GM19397 (cell line): ENCODE data around the gene SART3.
"Not testable (repeated sequence)": the region's sequence is repeated elsewhere in the genome, so short reads cannot be mapped to it uniquely, and the experiment has no call there.

ENCODE experiments used
- ATAC-seq: cut with Tn5 transposase; IDR thresholded peaks from one replicate; pipeline ENCODE4 v1.9.1; 2021; ENCODE audit warnings: mild to moderate bottlenecking, moderate library complexity; ENCODE audit not compliant: unreplicated experiment

Gene SART3

GRCh38 chr12:108495823-108496579 is 65.0 kb downstream of the SART3 start:
- ATAC-seq = no peak

DNA sequence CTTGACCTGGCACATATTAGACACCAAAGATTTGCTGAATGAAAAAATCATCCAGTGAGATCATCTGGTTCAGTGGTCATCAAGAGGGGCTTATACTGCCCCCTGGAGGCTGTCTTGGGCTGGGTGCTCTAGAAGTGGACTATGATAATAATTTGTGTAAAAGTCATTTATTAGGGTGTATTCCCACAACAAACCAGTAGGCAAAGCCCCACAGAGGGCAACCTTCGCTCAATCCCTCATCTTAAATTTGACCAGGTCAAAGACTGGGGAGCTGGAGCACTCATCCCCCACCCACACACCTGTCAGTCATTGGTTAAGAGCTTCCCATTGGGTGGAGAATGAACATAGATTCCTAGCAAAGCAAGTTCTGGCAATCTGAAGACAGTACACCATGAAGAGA is 65.9 kb downstream of the SART3 start:
- no peak for ATAC-seq

DNA sequence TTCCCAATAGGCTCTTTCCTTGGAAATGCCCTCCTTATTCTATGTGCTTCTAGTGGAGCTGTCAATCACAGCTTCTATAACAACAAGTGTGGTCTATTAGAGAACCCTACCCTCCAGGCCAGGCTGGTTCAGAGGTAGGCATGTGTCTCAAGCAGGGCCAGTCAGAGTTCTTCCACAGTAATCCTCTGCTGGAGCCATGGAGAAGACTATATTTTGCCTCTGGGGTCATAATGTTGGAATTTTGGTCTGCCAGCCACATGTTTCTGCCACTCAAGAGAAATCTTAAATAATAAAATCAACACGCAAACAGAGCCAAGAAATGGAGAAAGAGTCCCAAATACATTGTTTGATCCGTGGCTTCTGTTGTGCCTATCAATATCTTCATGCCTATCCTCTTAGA is 69.7 kb downstream of the SART3 start:
- ATAC-seq = no peak

GRCh38 chr12:108487029-108487428 is 73.9 kb downstream of the SART3 start:
- ATAC-seq = not testable (repeated sequence)

DNA sequence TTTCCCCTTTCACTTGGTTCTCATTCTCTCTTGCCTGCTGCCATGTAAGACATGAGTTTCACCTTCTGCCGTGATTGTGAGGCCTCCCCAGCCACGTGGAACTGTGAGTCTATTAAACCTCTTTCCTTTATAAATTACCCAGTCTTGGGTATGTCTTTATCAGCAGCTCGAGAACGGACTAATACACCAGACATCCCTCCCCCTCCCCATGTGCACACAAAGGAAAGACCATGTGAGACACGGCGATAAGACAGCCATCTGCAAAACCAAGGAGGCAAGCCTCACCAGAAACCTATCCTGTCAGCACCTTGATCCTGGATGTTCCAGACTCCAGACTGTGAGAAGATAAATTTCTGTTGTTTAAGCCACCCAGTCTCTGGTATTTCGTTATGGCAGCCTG is 75.6 kb downstream of the SART3 start:
- ATAC-seq = not testable (repeated sequence)

GRCh38 chr12:108484845-108485244 is 76.1 kb downstream of the SART3 start:
- no peak for ATAC-seq

DNA sequence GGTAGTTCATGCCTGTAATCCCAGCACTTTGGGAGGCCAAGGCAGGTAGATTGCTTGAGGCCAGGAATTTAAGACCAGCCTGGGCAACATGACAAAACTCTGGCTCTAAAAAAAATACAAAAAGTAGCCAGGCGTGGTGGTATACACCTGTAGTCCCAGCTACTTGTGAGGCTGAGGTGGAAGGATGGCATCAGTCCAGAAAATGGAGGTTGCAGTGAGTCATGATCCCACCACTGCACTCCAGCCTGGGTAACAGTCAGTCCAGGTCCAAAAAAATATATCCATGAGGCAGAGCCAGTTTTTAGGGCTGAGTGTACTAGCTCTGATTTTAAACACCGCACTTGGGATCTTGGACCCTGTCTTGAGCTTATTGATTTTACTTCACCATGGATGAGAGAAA is 76.5 kb downstream of the SART3 start:
- ATAC-seq = no peak

DNA sequence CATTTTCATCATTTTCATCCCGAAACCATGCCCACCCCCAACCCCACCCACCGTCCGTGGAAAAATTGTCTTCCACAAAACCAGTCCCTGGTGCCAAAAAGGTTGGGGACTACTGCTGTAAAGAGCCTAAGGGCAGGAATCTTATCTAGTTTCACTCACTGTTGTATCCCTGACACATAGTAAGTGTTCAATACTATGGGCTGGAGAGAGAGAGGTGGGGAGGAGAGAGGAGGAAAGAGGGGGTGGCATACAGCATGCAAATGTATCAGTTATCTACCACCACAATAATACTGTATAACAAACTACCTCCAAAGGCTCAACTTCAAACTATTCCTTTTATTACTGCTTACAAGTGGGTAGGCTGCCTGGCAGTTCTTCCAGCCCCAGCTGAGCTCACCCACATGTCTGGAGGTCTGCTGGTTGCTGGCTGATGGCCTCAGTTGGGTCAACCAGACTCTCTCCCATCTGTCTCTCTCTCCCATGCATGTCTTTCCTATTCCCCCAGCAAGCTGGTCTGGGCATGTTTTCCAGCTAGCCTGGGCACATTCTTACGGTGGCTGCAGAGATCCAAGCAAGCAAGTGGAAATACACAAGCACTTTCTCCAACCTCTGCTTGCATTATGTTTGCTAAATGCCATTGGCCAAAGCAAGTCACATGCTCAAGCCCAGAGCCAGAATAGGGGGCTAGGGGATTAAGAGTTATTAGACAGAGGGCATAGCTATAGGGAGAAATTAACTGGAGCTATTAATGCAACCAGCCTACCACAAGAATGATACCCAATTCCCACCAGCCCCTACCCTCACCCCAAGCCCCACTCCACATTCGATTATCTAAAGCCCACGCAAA is 77.5 kb downstream of the SART3 start:
- no peak for ATAC-seq

DNA sequence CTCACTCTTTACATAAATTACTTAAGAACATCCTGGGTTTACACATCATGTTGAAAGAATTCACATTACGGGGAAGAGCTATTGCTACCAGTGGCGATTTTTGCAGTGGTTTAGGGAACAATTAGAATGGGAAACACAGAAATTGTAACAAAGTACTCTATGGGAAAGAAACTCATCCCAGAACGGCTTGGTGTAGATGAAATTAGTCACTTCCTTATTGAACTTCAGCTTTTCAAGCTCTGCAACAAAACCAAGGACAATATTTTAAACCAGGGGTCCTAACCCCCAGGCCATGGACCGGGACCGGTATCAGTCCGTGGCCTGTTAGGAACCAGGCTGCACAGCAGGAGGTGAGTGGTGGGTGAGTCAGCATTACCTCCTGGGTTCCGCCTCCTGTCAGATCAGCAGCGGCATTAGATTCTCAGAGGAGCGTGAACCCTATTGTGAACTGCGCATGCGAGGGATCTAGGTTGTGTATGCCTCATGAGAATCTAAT is 78.2 kb downstream of the SART3 start:
- ATAC-seq = no peak

DNA sequence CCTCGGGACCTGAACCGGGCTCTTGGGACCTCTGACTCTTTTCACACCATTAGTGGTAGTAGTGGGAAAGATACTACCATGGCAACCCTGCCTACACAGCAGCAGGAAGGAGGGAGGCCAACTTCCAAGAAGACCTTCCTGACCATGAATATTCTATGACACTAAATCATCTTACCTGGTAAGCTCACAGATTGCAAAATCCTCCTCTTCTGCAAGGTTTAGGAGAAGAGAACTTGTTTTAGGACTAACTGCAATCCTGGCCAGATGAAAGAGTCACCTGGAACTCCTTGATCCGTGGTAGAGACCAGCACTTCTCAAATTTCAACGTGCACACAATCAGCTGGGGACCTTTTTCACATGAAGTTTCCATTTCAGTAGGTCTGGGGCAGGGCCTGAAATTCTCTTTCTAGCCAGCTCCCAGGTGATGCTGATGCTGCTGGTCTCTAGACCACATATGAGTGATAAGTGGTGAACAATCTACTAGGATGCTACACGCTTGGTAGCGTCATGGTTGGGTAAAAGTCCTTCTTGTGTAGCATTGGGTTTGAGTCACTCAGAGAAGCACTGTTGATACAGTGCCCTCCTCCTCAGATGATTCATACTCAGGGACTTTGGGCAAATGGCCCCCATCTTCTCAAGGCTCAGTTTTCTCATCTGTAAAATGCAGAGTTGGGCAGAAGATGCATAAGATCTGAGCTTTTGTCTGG is 81.5 kb downstream of the SART3 start:
- no peak for ATAC-seq

DNA sequence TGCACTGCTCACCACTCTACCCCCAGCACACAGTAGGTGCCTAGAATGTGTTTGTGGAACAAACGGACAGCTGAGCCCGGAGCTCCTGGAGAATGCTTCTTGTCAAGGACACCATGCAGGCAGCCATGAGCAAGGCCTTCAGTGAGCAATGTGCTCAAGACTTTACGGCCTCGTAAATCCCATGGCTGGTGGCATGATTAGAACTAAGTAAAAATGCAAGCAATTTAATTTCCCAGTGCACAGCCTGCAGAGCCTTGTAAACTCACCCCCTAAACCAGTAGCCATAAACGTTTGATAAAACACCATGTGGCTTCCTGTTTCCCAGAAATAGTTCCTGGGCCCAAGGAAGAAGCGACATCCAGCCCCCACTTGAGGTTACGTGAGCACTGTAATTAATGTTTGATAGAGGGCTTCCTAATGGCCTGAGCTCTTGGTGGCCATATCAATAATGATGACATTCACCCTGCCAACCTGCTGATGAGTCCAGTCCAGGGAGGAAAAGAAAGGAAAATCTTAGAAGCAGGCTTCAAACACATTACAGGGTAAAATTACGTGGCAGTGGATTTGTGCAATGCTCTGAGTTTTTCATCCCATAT is 82.3 kb downstream of the SART3 start:
- no peak for ATAC-seq

GRCh38 chr12:108477881-108478259 is 83.1 kb downstream of the SART3 start:
- ATAC-seq = no peak

DNA sequence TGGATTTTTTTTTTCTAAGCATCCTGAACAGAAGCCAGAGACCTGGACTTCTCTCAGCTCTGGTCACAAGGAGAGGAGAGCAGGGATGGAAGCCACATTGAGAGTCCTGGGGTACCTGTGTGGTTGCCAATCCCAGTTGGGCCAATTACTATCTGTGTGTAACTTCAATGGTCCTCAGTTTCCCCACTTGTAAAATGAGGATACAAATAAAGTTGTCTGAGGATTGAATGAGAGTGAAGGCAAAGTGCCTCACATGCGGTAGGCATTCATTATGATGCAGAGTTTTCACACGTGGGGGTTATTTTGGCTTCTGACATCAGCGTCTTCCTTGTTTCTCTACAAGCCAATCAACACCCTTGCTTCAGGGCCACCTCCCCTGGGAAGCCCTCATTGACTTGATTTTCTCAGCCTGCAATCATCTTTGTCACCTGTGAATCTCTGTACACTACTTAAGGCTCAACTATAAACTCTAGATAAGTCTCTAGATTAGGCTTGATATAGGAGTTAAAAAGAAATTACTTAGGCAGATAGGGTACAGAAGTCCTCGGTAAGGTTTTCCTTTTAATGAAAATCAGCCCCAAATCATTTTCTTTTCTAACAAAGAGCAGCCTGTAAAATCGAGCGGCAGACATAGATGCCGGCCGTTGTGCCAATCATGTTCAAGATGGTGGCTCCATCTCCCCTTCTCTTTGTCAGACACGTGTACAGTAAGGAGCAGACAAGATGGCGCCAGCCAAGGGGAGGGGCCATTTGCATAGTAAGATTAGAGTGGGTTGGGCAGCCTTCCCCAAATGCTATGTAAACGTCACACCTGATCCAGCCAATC is 83.7 kb downstream of the SART3 start:
- ATAC-seq = no peak

GRCh38 chr12:108475396-108475795 is 85.6 kb downstream of the SART3 start:
- ATAC-seq = no peak

DNA sequence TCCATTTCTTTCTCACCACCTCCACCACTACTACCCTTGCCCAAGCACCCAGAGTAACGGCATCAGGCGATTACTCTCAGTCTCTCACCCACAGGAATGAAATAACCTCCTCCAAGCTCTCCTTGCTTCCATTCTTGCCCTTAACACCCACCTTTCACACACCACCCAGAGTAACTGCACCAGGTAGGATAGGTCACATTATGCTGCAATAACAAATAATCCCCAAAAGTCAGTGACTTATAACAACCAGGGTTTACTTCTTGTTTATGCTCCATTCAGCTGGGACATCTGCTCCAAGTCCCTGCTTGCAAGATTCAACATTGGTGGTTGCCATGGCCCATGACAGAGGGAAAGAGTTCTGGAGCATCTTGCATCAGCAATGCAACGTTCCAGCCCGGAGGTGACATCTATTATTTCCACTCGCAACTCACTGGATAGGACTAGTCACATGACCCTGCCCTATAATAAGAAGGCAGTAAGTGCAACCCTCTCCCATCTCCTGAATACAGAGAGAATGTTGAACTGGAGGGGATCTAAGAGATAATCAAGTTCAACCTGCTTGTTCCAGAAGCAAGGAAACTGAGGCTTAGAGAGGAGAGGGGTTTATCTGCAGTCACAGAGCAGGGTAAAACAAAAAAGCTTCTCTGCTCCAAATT is 87.4 kb downstream of the SART3 start:
- ATAC-seq = no peak
